ENCODE data around the gene ELK3. TPM values are rescaled to one million over a fixed set of nuclear protein-coding genes. Genes with fewer than 3 reads are reported as not detected.

ELK3 gene
- total RNA-seq (10 to 100 TPM; 26.8 to 31.5 TPM), total RNA-seq (21.0 to 272 (median 67.3) reads per million in 172 experiments)
- 50.9 TPM for polyA plus RNA-seq (2013, experiment 1 of 2)
- 49.5 TPM for polyA plus RNA-seq (2013, experiment 2 of 2)

DNA sequence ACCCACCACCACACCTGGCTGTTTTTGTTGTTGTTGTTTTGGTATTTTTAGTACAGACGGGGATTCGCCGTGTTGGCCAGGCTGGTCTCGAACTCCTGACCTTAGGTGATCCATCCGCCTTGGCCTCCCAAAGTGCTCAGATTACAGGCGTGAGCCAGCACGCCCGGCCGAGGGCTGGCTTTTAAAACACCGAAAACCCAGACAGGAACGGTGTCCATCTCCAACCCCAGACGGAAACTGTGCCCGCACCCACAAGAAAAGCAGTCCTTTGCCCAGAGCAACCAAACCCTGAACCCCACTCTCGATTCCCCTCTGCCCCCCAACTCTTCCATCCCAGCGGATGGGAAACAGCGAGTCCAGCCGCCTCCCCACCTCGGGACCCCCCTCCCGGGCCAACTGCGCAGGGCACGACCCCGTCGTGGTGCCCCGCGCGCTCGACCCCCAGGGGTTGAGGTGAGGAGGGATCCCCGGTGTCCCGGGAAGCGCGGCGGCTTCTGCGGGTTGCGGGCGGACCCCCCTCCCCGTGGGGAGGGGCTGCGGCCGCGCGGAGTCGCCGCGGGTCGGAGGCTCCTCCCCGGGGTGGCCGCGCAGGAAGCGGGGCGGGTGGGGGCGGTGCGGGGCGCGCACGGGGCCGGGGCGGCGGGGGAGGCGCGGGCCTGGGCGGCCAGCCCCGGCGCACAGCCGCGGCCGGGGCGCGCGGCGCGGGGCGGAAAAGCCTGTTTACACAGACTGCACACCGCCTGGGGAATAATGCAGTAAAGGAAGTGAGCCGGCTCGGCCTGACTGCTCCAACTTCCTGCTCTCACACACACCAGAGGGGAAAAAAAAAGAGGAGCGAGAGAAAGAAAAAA, at the start of gene ELK3:
Gene ELK3 (plus strand): TSS at position 651 of the 851 bp plus-strand sequence.
- H3K4me1 Mint-ChIP-seq (ENCODE audit: low read depth), result peaks cover 62% of the 10 kb centered on the region
- CTCF ChIA-PET, result interaction anchor here (9.5 kb wide), 1 partner anchor 19 kb away, joined by 83 read pairs; no protein-coding TSS in a partner anchor

DNA sequence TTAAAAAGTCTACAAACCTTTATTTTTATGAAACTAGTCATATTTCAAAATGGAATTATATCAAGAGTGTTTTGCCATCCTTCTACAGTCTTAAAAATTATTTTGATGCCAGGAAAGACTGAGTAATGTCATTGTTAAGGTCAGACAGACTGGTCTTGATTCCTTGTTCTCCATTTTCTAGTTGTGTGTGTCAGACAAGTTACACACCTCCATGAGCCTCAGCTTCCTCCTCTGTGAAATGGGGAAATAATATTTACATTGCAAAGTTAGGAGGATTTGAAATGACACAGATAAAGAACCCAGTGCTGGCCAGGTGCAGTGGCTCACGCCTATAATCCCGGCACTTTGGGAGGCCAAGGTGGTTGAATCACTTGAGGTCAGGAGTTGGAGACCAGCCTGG, 47.4 kb upstream of the ELK3 start:
- POLR2A ChIA-PET, result no interaction called here
- Histone ChIP-seq H3K27me3 (ENCODE audit: control insufficient read depth in 1 of 2, insufficient read depth in 2 of 2, low read length in 2 of 2) (no peaks in the 10 kb centered on the region), H3K4me1 (ENCODE audit: insufficient read depth, low read length) (peaks cover 24% of the 10 kb centered on the region), H3K36me3 (ENCODE audit: insufficient read depth, low read length) (no peaks in the 10 kb centered on the region), H3K4me3 (ENCODE audit: low read length) (no peak overlapping the region), H3K27ac (ENCODE audit: low read depth in 1 of 2, low read length in 2 of 2) (no peak overlapping the region), H3K9me3 (ENCODE audit: control insufficient read depth in 1 of 2, insufficient read depth in 1 of 2, low read length in 2 of 2) (peaks cover 0 to 7% of the 10 kb centered on the region in 2 experiments)
- Mint-ChIP-seq H3K27ac (no peak overlapping the region), H3K4me1 (ENCODE audit: low read depth) (peaks cover 25% of the 10 kb centered on the region), H3K9me3 (no peaks in the 10 kb centered on the region), H3K27me3 (no peaks in the 10 kb centered on the region), H3K4me3 (no peak overlapping the region), H3K36me3 (ENCODE audit: low read depth) (no peaks in the 10 kb centered on the region)
- no peak for ATAC-seq (ENCODE audit: poor library complexity)
- intact Hi-C loops (cut with DNase I, micrococcal nuclease), result no loop called here
- no peak for DNase-seq
- TF ChIP-seq, protein P1, sequence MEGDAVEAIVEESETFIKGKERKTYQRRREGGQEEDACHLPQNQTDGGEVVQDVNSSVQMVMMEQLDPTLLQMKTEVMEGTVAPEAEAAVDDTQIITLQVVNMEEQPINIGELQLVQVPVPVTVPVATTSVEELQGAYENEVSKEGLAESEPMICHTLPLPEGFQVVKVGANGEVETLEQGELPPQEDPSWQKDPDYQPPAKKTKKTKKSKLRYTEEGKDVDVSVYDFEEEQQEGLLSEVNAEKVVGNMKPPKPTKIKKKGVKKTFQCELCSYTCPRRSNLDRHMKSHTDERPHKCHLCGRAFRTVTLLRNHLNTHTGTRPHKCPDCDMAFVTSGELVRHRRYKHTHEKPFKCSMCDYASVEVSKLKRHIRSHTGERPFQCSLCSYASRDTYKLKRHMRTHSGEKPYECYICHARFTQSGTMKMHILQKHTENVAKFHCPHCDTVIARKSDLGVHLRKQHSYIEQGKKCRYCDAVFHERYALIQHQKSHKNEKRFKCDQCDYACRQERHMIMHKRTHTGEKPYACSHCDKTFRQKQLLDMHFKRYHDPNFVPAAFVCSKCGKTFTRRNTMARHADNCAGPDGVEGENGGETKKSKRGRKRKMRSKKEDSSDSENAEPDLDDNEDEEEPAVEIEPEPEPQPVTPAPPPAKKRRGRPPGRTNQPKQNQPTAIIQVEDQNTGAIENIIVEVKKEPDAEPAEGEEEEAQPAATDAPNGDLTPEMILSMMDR (IDR thresholded peaks at IDR 0.05), result no peak
- CTCF ChIA-PET, result no interaction called here

More for the DNA sequence above, at the start of gene ELK3:
- H3K4me1 ChIP-seq (ENCODE audit: insufficient read depth, low read length), result peaks cover 30% of the 10 kb centered on the region
- peak; percentile 40 to 83 (median 64) for DNase-seq
- peak; percentile 40 for ATAC-seq (ENCODE audit: poor library complexity)
- peak within 1 kb of the TSS; percentile 85 to 98 for H3K27ac ChIP-seq (ENCODE audit: low read depth in 1 of 2, low read length in 2 of 2)
- TF ChIP-seq, protein P1 (IDR thresholded peaks at IDR 0.05), result no peak
- no peaks in the 10 kb centered on the region for H3K9me3 Mint-ChIP-seq
- POLR2A ChIA-PET, result interaction anchor here (1.1 to 2.2 kb wide), 4 partner anchors 11 to 17 kb away, joined by 3 to 42 read pairs (median 12); no protein-coding TSS in a partner anchor
- peak within 1 kb of the TSS; percentile 97 for H3K27ac Mint-ChIP-seq
- peaks cover 14% of the 10 kb centered on the region for H3K36me3 Mint-ChIP-seq (ENCODE audit: low read depth)
- H3K36me3 ChIP-seq (ENCODE audit: insufficient read depth, low read length), result no peaks in the 10 kb centered on the region
- H3K27me3 ChIP-seq (ENCODE audit: control insufficient read depth in 1 of 2, insufficient read depth in 2 of 2, low read length in 2 of 2), result no peaks in the 10 kb centered on the region
- H3K4me3 Mint-ChIP-seq, result peak within 1 kb of the TSS; percentile 96
- peak within 1 kb of the TSS; percentile 96 for H3K4me3 ChIP-seq (ENCODE audit: low read length)
- no peaks in the 10 kb centered on the region for H3K9me3 ChIP-seq (ENCODE audit: control insufficient read depth in 1 of 2, insufficient read depth in 1 of 2, low read length in 2 of 2)
- no peaks in the 10 kb centered on the region for H3K27me3 Mint-ChIP-seq
- intact Hi-C loops (cut with DNase I, micrococcal nuclease), result loop anchor here (2.0 kb wide), 2 partner anchors 15 to 17 kb away; no protein-coding TSS in a partner anchor

DNA sequence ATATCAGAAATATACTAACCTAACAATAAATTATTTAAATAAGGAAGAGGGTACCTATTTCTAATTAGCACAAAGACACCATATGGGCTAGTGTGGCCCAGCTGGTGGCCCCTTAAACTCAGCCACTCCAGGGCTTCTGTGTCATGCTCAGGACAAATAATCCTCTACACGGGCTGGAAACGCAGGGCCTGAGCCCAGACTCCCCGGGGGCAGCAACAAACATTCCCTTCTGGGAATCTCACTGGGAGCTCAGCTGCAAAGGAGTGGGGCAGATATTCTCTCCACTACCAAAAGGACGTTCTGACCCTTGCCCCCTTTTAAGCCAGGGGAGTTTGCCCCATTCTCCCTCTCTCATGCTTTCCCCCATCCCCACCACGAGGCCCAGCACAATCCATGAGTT, 43.7 kb upstream of the ELK3 start:
- ATAC-seq (ENCODE audit: poor library complexity) (no peak), DNase-seq (no peak)
- Mint-ChIP-seq H3K4me3 (no peak overlapping the region), H3K27ac (no peak overlapping the region), H3K27me3 (no peaks in the 10 kb centered on the region), H3K9me3 (no peaks in the 10 kb centered on the region), H3K4me1 (ENCODE audit: low read depth) (no peaks in the 10 kb centered on the region), H3K36me3 (ENCODE audit: low read depth) (no peaks in the 10 kb centered on the region)
- no peaks in the 10 kb centered on the region for H3K36me3 ChIP-seq (ENCODE audit: insufficient read depth, low read length)
- peaks cover 0 to 7% of the 10 kb centered on the region in 2 experiments for H3K9me3 ChIP-seq (ENCODE audit: control insufficient read depth in 1 of 2, insufficient read depth in 1 of 2, low read length in 2 of 2)
- ChIA-PET CTCF (no interaction called here), POLR2A (no interaction called here)
- H3K4me1 ChIP-seq (ENCODE audit: insufficient read depth, low read length), result no peaks in the 10 kb centered on the region
- H3K27me3 ChIP-seq (ENCODE audit: control insufficient read depth in 1 of 2, insufficient read depth in 2 of 2, low read length in 2 of 2), result no peaks in the 10 kb centered on the region
- no peak overlapping the region for H3K4me3 ChIP-seq (ENCODE audit: low read length)
- intact Hi-C loops (cut with DNase I, micrococcal nuclease), result no loop called here
- TF ChIP-seq, protein P1 (IDR thresholded peaks at IDR 0.05), result no peak
- H3K27ac ChIP-seq (ENCODE audit: low read depth in 1 of 2, low read length in 2 of 2), result no peak overlapping the region
